ENCODE measurements around the gene IGLL1. TPM values are rescaled to one million over a fixed set of nuclear protein-coding genes. Genes with fewer than 3 reads are reported as not detected.

Gene IGLL1
- total RNA-seq, 1 donor from 2014 or later: not detected

DNA sequence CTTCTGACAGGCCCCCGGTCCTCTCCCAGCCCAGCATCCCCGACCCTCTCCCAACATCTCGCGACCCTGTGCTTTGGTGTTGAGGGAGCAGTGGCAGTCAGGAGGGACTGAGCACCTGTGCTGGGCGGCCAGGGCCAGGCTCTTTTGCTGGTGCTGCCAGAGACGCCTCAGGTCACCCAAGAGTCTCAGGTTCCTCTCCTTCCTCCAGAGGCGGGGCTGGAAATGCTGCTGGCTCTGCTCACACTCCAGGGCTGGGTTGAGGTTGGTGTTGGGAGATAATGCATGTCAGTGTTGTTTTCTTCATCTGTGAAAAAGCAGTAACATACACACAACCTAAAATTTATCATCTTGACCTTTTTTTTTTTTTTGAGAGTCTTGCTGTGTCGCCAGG, 1.2 kb upstream of the IGLL1 start:
- Mint-ChIP-seq H3K27me3 (ENCODE audit: insufficient read depth, low read depth) (peaks cover 9% of the 10 kb centered on the region), H3K4me3 (no peak overlapping the region), H3K27ac (peak overlapping the region; percentile 37), H3K4me1 (peaks cover 5% of the 10 kb centered on the region), H3K9me3 (no peaks in the 10 kb centered on the region), H3K36me3 (no peaks in the 10 kb centered on the region)
- H2AFZ ChIP-seq (replicated peaks): no peak overlapping the region
- TF ChIP-seq EZH2 (IDR thresholded peaks at IDR 0.05) (no peak), EZH2phosphoT487 (IDR thresholded peaks at IDR 0.05) (no peak)
- TF ChIP-seq, protein P1, sequence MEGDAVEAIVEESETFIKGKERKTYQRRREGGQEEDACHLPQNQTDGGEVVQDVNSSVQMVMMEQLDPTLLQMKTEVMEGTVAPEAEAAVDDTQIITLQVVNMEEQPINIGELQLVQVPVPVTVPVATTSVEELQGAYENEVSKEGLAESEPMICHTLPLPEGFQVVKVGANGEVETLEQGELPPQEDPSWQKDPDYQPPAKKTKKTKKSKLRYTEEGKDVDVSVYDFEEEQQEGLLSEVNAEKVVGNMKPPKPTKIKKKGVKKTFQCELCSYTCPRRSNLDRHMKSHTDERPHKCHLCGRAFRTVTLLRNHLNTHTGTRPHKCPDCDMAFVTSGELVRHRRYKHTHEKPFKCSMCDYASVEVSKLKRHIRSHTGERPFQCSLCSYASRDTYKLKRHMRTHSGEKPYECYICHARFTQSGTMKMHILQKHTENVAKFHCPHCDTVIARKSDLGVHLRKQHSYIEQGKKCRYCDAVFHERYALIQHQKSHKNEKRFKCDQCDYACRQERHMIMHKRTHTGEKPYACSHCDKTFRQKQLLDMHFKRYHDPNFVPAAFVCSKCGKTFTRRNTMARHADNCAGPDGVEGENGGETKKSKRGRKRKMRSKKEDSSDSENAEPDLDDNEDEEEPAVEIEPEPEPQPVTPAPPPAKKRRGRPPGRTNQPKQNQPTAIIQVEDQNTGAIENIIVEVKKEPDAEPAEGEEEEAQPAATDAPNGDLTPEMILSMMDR (IDR thresholded peaks at IDR 0.05): no peak
- no peak overlapping the region for H3K27ac ChIP-seq
- H3K4me3 ChIP-seq: no peak overlapping the region
- H3F3A ChIP-seq (ENCODE audit: low read depth): no peaks in the 10 kb centered on the region
- H3K27me3 ChIP-seq: no peaks in the 10 kb centered on the region
- H3K36me3 ChIP-seq: no peaks in the 10 kb centered on the region
- no peak overlapping the region for H3K4me2 ChIP-seq
- no peaks in the 10 kb centered on the region for H4K20me1 ChIP-seq (ENCODE audit: low read depth)
- no peak for DNase-seq (ENCODE audit: low spot score)
- H3K4me1 ChIP-seq: no peaks in the 10 kb centered on the region
- no peaks in the 10 kb centered on the region for H3K79me2 ChIP-seq (ENCODE audit: low read depth)
- H3K9ac ChIP-seq: no peak overlapping the region
- H3K9me3 ChIP-seq (ENCODE audit: low read depth): no peaks in the 10 kb centered on the region

DNA sequence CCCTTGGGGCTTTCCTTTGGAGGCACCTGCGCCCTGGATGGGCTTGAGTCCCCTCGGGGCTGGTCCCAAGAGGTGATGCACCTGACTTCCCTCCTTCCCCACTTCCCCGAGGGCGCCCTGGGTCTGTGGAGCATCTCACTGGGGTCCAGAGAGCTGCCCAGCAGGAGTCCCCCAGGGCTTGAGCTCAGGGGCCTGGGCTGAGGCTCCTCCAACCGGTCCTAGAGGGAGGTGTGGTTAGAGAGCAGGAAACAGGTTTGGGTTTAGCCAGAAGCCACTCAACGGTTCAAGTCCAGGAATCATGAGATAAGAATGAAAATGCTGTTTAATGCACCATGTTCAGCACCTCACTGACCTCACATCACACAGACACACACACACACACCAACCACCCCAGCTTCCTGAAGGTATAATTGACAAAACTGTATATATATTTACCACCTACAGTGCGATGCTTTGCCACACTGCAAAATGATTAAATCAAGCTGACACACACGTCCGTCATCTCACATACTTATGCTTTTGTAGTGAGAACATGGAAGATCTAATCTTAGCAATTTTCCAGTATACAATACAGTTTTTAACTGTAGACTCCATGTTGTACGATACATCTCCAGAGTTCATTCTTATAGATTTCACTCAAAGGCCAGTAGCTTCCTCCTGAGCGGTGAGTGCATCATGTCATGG, 628 bp upstream of the IGLL1 start:
- Mint-ChIP-seq H3K27ac (peak overlapping the region; percentile 64), H3K36me3 (no peaks in the 10 kb centered on the region), H3K9me3 (no peaks in the 10 kb centered on the region), H3K27me3 (ENCODE audit: insufficient read depth, low read depth) (peaks cover 13% of the 10 kb centered on the region), H3K4me3 (no peak overlapping the region), H3K4me1 (peaks cover 9% of the 10 kb centered on the region)
- no peaks in the 10 kb centered on the region for H3F3A ChIP-seq (ENCODE audit: low read depth)
- no peaks in the 10 kb centered on the region for H4K20me1 ChIP-seq (ENCODE audit: low read depth)
- H3K27ac ChIP-seq: no peak overlapping the region
- no peaks in the 10 kb centered on the region for H3K4me1 ChIP-seq
- no peaks in the 10 kb centered on the region for H3K36me3 ChIP-seq
- no peak for TF ChIP-seq EZH2 (IDR thresholded peaks at IDR 0.05)
- TF ChIP-seq, protein P1 (IDR thresholded peaks at IDR 0.05): no peak
- TF ChIP-seq EZH2phosphoT487 (IDR thresholded peaks at IDR 0.05): no peak
- no peaks in the 10 kb centered on the region for H3K9me3 ChIP-seq (ENCODE audit: low read depth)
- H3K79me2 ChIP-seq (ENCODE audit: low read depth): no peaks in the 10 kb centered on the region
- H3K4me3 ChIP-seq: no peak overlapping the region
- H3K27me3 ChIP-seq: no peaks in the 10 kb centered on the region
- H2AFZ ChIP-seq (replicated peaks): no peak overlapping the region
- DNase-seq (ENCODE audit: low spot score): no peak
- no peak overlapping the region for H3K9ac ChIP-seq
- no peak overlapping the region for H3K4me2 ChIP-seq

DNA sequence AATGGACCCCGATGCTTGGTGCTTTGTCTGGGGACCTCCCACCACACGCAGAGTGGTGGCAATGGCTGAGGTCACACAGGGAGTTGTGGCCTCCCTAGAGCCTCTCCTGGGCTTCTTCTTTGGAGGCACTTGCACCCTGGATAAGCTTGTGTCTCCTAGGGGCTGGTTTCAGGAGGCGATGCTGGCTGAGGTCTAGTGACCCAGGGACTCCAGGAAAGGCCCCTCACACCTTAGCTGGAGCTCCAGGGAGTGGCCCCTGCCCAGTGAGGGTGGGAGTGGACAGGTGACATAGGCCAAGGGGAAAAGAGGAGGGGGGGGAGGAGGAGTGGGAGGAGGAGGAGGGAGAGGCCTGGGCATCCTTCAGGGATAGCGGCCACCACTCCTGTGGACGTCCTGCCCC, 810 bp downstream of the IGLL1 start:
- Mint-ChIP-seq H3K27me3 (ENCODE audit: insufficient read depth, low read depth) (peaks cover 14% of the 10 kb centered on the region), H3K4me3 (no peak overlapping the region), H3K4me1 (peaks cover 11% of the 10 kb centered on the region), H3K27ac (no peak overlapping the region), H3K9me3 (no peaks in the 10 kb centered on the region), H3K36me3 (no peaks in the 10 kb centered on the region)
- TF ChIP-seq EZH2 (IDR thresholded peaks at IDR 0.05): no peak
- TF ChIP-seq EZH2phosphoT487 (IDR thresholded peaks at IDR 0.05): no peak
- TF ChIP-seq, protein P1 (IDR thresholded peaks at IDR 0.05): no peak
- Histone ChIP-seq H3K27me3 (no peaks in the 10 kb centered on the region), H4K20me1 (ENCODE audit: low read depth) (no peaks in the 10 kb centered on the region), H3K9ac (no peak overlapping the region), H3F3A (ENCODE audit: low read depth) (no peaks in the 10 kb centered on the region), H3K27ac (no peak overlapping the region), H3K9me3 (ENCODE audit: low read depth) (no peaks in the 10 kb centered on the region), H2AFZ (replicated peaks) (no peak overlapping the region), H3K4me2 (no peak overlapping the region), H3K4me3 (no peak overlapping the region), H3K79me2 (ENCODE audit: low read depth) (no peaks in the 10 kb centered on the region), H3K36me3 (no peaks in the 10 kb centered on the region), H3K4me1 (no peaks in the 10 kb centered on the region)
- DNase-seq (ENCODE audit: low spot score): no peak

Data from neural progenitor cell (in vitro differentiated cells).